ENCODE data around the gene INPP4B. TPM values are rescaled to one million over a fixed set of nuclear protein-coding genes. Genes with fewer than 3 reads are reported as not detected.

Gene INPP4B
- total and polyA plus RNA-seq, 2 of the 4 experiments (the other 2 are of a cell fraction), result 1.8 to 14.0 TPM

DNA sequence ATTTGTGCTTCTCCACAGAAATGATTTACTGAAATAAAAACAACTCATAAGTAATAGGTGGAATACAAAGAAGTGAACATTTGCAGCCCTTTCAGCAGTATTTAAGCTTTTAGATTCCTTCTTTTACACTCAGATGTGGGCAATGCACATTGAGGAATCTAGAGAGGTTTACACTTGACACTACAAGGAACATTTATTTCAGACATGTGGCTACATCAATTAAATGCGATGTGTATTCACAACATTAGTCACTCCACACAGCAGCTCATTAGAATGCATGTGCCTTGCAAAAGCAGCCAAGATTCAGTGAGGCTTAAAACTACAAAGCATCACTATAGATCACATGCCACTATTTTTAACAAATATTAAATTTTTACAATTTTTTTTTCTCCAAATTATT is 480.7 kb downstream of the INPP4B start:
- H3K23ac ChIP-seq (ENCODE audit: low read depth, low read length), result no peak overlapping the region
- H3K9me1 ChIP-seq (ENCODE audit: insufficient read depth, low read length), result 0 out of 2 replicates have a peak, but pooled peaks cover 3% of the 10 kb centered on the region
- no peak overlapping the region for H2AK9ac ChIP-seq (replicated peaks; ENCODE audit: low read depth, low read length, poor library complexity)
- no peak for TF ChIP-seq RAD21 (IDR thresholded peaks at IDR 0.05; ENCODE audit: low read length)
- TF ChIP-seq RFX5 (IDR thresholded peaks at IDR 0.05; ENCODE audit: low read depth, low read length), result no peak
- TF ChIP-seq, protein P1, sequence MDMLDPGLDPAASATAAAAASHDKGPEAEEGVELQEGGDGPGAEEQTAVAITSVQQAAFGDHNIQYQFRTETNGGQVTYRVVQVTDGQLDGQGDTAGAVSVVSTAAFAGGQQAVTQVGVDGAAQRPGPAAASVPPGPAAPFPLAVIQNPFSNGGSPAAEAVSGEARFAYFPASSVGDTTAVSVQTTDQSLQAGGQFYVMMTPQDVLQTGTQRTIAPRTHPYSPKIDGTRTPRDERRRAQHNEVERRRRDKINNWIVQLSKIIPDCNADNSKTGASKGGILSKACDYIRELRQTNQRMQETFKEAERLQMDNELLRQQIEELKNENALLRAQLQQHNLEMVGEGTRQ (IDR thresholded peaks at IDR 0.05; ENCODE audit: low read depth, low read length), result no peak
- no peaks in the 10 kb centered on the region for H3K27me3 ChIP-seq (ENCODE audit: control insufficient read depth, insufficient read depth, low read length)
- H4K5ac ChIP-seq (ENCODE audit: low read depth, low read length), result no peak overlapping the region
- no peak for DNase-seq
- intact Hi-C loops (cut with micrococcal nuclease), result no loop called here
- H3K56ac ChIP-seq (ENCODE audit: extremely low read depth, insufficient read depth, low read length), result no peak overlapping the region
- no peak overlapping the region for H2BK15ac ChIP-seq (ENCODE audit: low read depth, low read length)
- H3K27ac ChIP-seq (ENCODE audit: insufficient read depth, low read length), result no peak overlapping the region
- ATAC-seq (ENCODE audit: low read depth), result peak; percentile 40
- peaks cover 12% of the 10 kb centered on the region for H3K4me1 ChIP-seq (ENCODE audit: control insufficient read depth, insufficient read depth, low read length)
- no peaks in the 10 kb centered on the region; the same call in 1 of the 2 replicates for H3K9me3 ChIP-seq (ENCODE audit: control insufficient read depth, insufficient read depth, low read length)
- no peak overlapping the region for H2AK5ac ChIP-seq (ENCODE audit: low read depth, low read length)
- no peaks in the 10 kb centered on the region for H3K36me3 ChIP-seq (ENCODE audit: control insufficient read depth, insufficient read depth, low read length)
- in situ Hi-C loops (cut with MboI; ENCODE audit: low sequenced_read_pairs), result no loop called here
- ChIA-PET POLR2A (ENCODE audit: unreplicated experiment) (no interaction called here), CTCF (interaction anchor here (0.8 to 1.2 kb wide), 2 partner anchors 10 to 12 kb away, joined by 3 to 4 read pairs; no protein-coding TSS in a partner anchor)
- no peak overlapping the region for H2BK20ac ChIP-seq (ENCODE audit: low read depth, low read length)
- H3K4ac ChIP-seq (ENCODE audit: low read depth, low read length), result no peak overlapping the region
- H2BK5ac ChIP-seq (ENCODE audit: low read depth, low read length, poor library complexity, severe bottlenecking), result no peak overlapping the region
- peaks cover 4 to 8% of the 10 kb centered on the region in 2 experiments; a peak in 1 of 4 replicates for H3K79me1 ChIP-seq (ENCODE audit: low read depth in 1 of 2, low read length in 2 of 2)
- no peak overlapping the region for H2AFZ ChIP-seq (replicated peaks; ENCODE audit: low read length, poor library complexity)
- H4K91ac ChIP-seq (ENCODE audit: insufficient read depth, low read depth, low read length), result no peak overlapping the region
- no peak overlapping the region for H3K4me3 ChIP-seq (ENCODE audit: insufficient read depth, low read depth, low read length)
- H3K14ac ChIP-seq (replicated peaks; ENCODE audit: low read depth, low read length), result no peak overlapping the region; the same call in 1 of the 2 replicates
- H3K9ac ChIP-seq (ENCODE audit: low read depth, low read length), result no peak overlapping the region
- no peak overlapping the region for H4K8ac ChIP-seq (ENCODE audit: low read depth in 2 of 2, low read length in 2 of 2)
- no TSS peak for BruUV-seq (replicated peaks)
- 0% methylated on average over 1 of the region's 1 CpG; no CpG with 5 or more reads in 1 of the 2 experiments for WGBS, 2 experiments (ENCODE audit: extremely low coverage in 2 of 2, insufficient read length in 1 of 2)
- H2BK120ac ChIP-seq (ENCODE audit: low read depth, low read length), result no peak overlapping the region
- H3K18ac ChIP-seq (ENCODE audit: low read depth, low read length), result no peak overlapping the region
- H4K20me1 ChIP-seq (ENCODE audit: insufficient read depth, low read length), result no peaks in the 10 kb centered on the region
- no peak overlapping the region for H3K4me2 ChIP-seq (ENCODE audit: low read depth, low read length)
- dilution Hi-C loops (cut with HindIII; ENCODE audit: low sequenced_read_pairs, unreplicated experiment), result no loop called here
